A673 (cell line): ENCODE data around the gene ELAPOR1.
A peak's percentile ranks its signal among the peaks of the same experiment; 100 is the strongest.

Source experiments
- CTCF ChIP-seq: fragments of 300-800, 200-600 bp; sonication (generic); conservative IDR thresholded peaks from 2 replicates; pipeline ENCODE4 v1.5.1; 2017; ENCODE audit warnings: low read depth, mild to moderate bottlenecking, antibody characterized with exemption, low read length, moderate library complexity, mixed read lengths
- EZH2 ChIP-seq: fragments of 200-600 bp; sonication (generic); IDR thresholded peaks from 2 replicates; pipeline ENCODE4 v1.6.1; 2017; ENCODE audit warnings: borderline replicate concordance, low read depth, mild to moderate bottlenecking, mixed read lengths, antibody characterized with exemption, low read length; ENCODE audit not compliant: poor library complexity, severe bottlenecking

GRCh38 chr1:109099938-109100773, 13.8 kb upstream of the ELAPOR1 start:
- TF ChIP-seq CTCF (peak; percentile 92), EZH2 (no peak)
